Left ventricle myocardium inferior (tissue), 1 donor: ENCODE results near the gene RMI2. TPM values are rescaled to one million over a fixed set of nuclear protein-coding genes. Genes with fewer than 3 reads are reported as not detected.

Source experiments
- DNase-seq: peaks from one replicate; pipeline ENCODE4 v3.0.0-alpha.2; 2020
- H3K27ac ChIP-seq: fragments of 200-600 bp; replicated peaks from 2 replicates; pipeline ENCODE4 v1.8.0; 2021
- H3K27me3 ChIP-seq: fragments of 200-600 bp; 2 replicates; pipeline ENCODE4 v1.8.0; 2021; ENCODE audit warnings: low read depth
- H3K36me3 ChIP-seq: fragments of 200-600 bp; 2 replicates; pipeline ENCODE4 v1.8.0; 2021
- H3K4me1 ChIP-seq: fragments of 200-600 bp; 2 replicates; pipeline ENCODE4 v1.8.0; 2021
- H3K4me3 ChIP-seq: fragments of 200-600 bp; 2 replicates; pipeline ENCODE4 v1.8.0; 2021; ENCODE audit warnings: mild to moderate bottlenecking, moderate library complexity
- H3K9me3 ChIP-seq: fragments of 200-600 bp; replicated peaks from 2 replicates; pipeline ENCODE4 v1.8.0; 2021
- intact Hi-C: fragments of 100-400 bp; cut with micrococcal nuclease; formaldehyde crosslinking; loops from one replicate; pipeline ENCODE4 v1.11.0; 2022
- total RNA-seq: library from RNA; stranded (reverse); fragmentation: NEBNext Ultra II Directional; extraction: Animal tissue kit (Norgen Biotek cat#: 25700); gene quantifications from one replicate; pipeline ENCODE4 v1.2.1, GENCODE V29; 2021
- TF ChIP-seq, protein P1 (sequence below): fragments of 200-600 bp; IDR thresholded peaks from 2 replicates; pipeline ENCODE4 v1.8.0; 2021; ENCODE audit warnings: antibody characterized with exemption, mild to moderate bottlenecking, borderline replicate concordance
- donor health status: DM: no; HTN: yes; CAD: no; lungs with severe emphysema.

The RMI2 gene
- total RNA-seq, 1 donor from 2014 or later, result 0.60 TPM

DNA sequence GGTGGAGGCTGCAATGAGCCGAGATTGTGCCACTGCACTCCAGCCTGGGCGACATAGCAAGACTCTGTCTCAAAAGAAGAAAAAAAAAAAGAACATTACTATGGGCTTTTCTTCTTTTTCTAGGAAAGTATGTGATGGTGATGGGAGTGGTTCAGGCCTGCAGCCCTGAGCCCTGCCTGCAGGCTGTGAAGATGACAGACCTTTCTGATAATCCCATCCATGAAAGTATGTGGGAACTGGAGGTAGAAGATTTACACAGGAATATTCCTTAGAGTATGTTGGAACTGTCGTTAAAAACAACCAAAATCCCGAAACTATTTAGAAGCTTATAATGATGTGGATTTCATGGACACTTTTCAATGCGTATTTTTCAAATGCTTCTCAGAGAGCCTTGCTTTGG is 5.3 kb downstream of the RMI2 start:
- H3K27ac ChIP-seq, result no peak overlapping the region
- H3K4me3 ChIP-seq, result no peak overlapping the region
- H3K36me3 ChIP-seq, result no peaks in the 10 kb centered on the region
- intact Hi-C loops, result loop anchor here (10.0 kb wide), 2 partner anchors 96 to 376 kb away; partner anchors contain the start of gene SOCS1
- no peaks in the 10 kb centered on the region for H3K27me3 ChIP-seq
- no peak for DNase-seq
- no peaks in the 10 kb centered on the region for H3K9me3 ChIP-seq
- TF ChIP-seq, protein P1, sequence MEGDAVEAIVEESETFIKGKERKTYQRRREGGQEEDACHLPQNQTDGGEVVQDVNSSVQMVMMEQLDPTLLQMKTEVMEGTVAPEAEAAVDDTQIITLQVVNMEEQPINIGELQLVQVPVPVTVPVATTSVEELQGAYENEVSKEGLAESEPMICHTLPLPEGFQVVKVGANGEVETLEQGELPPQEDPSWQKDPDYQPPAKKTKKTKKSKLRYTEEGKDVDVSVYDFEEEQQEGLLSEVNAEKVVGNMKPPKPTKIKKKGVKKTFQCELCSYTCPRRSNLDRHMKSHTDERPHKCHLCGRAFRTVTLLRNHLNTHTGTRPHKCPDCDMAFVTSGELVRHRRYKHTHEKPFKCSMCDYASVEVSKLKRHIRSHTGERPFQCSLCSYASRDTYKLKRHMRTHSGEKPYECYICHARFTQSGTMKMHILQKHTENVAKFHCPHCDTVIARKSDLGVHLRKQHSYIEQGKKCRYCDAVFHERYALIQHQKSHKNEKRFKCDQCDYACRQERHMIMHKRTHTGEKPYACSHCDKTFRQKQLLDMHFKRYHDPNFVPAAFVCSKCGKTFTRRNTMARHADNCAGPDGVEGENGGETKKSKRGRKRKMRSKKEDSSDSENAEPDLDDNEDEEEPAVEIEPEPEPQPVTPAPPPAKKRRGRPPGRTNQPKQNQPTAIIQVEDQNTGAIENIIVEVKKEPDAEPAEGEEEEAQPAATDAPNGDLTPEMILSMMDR, result no peak
- H3K4me1 ChIP-seq, result peaks cover 22% of the 10 kb centered on the region

DNA sequence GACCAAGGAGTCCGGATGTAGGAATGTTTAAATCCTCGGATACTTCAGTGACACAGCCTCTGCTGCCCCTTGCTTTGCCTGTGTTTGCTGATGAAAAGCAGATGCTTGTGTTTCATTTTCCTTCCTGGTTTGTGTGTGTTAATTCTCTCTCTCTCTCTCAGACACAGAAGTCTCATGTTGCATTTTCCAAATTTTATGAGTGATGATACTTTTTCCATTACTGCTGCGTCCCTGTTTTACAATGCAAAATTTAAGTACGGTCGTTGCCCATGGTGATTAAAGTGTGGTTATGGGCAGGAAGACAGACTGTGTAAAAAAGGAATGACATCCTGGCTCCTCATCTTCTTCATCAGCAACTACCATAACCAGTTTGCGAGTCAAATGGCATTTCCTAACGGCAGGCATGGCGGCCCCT is 5.7 kb downstream of the RMI2 start:
- intact Hi-C loops, result loop anchor here (10.0 kb wide), 2 partner anchors 96 to 376 kb away; partner anchors contain the start of gene SOCS1
- H3K4me3 ChIP-seq, result no peak overlapping the region
- TF ChIP-seq, protein P1, result no peak

GRCh38 chr16:11353158-11353557 is 7.9 kb downstream of the RMI2 start:
- TF ChIP-seq, protein P1, result no peak
- intact Hi-C loops, result loop anchor here (10.0 kb wide), 2 partner anchors 98 to 378 kb away; partner anchors contain the start of gene SOCS1
- peaks cover 38% of the 10 kb centered on the region for H3K4me1 ChIP-seq
- no peaks in the 10 kb centered on the region for H3K36me3 ChIP-seq
- DNase-seq, result no peak
- H3K4me3 ChIP-seq, result no peak overlapping the region
- H3K9me3 ChIP-seq, result no peaks in the 10 kb centered on the region
- H3K27ac ChIP-seq, result no peak overlapping the region
- H3K27me3 ChIP-seq, result no peaks in the 10 kb centered on the region

More for the DNA sequence above, 5.7 kb downstream of the RMI2 start:
- Histone ChIP-seq H3K36me3 (no peaks in the 10 kb centered on the region), H3K9me3 (no peaks in the 10 kb centered on the region), H3K4me1 (peaks cover 18% of the 10 kb centered on the region), H3K27me3 (no peaks in the 10 kb centered on the region), H3K27ac (no peak overlapping the region)
- DNase-seq, result no peak

DNA sequence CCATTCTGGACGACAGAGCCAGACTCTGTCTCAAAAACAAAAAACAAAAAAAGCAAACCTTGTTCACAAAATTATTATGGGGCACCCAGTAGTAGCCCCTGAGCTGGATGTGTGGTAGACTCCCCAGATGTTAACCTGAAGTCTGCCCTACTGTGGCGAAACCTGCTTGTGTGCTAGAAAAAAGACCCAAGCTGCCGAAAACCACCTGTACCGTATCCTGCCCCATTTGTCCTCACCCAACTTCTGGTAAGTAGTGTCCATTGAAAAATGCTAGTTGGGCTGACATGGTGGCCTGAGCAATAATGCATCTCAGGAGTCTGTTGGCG is 9.1 kb downstream of the RMI2 start:
- no peak overlapping the region for H3K4me3 ChIP-seq
- H3K4me1 ChIP-seq, result peaks cover 45% of the 10 kb centered on the region
- DNase-seq, result no peak
- TF ChIP-seq, protein P1, result no peak
- H3K9me3 ChIP-seq, result no peaks in the 10 kb centered on the region
- intact Hi-C loops, result loop anchor here (10.0 kb wide), 2 partner anchors 100 to 380 kb away; partner anchors contain the start of gene SOCS1
- no peaks in the 10 kb centered on the region for H3K36me3 ChIP-seq
- no peak overlapping the region for H3K27ac ChIP-seq
- H3K27me3 ChIP-seq, result no peaks in the 10 kb centered on the region

DNA sequence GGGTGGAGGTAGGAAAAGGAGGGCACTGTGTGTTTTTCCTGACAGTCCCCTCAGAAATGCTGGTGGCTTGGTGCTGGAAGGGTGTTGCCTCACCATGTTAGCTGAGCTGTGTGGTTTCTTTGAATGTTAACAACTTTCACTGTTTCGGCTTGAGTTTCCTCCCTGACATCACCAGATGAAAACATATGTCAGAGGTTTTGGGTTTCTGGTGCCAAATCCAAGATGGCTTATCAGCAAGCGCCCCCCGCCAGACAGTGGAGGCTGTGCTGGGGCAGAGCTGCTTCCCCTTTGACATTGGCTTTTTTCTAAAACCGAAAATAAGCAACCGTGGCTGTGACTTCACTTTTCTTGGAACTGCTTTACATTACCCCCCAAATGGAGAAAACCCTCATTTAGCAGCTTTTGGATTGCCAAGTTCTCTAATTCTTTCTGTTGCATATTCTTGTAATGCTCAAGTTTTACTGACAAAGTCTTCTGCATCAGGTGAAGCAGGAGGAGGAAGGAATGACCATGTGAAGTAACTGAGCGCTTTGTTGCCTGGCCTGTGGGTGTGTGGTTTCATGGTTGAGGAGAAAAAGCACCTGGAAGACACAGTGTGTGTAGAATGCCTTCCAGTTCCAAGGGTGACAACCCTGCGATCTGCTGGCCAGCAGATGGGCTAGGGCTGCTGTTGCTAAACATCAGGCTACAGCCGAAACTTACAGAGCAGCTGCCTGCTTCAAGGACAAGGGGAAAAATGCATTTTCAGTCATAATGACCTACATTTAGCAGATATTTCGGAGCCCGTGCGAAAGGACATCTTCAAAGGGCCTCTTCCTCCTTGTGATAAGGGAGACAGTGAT is 9.7 kb downstream of the RMI2 start:
- Histone ChIP-seq H3K36me3 (no peaks in the 10 kb centered on the region), H3K27ac (no peak overlapping the region), H3K27me3 (no peaks in the 10 kb centered on the region), H3K4me3 (no peak overlapping the region), H3K9me3 (no peaks in the 10 kb centered on the region), H3K4me1 (peaks cover 39% of the 10 kb centered on the region)
- DNase-seq, result no peak
- TF ChIP-seq, protein P1, result no peak
- intact Hi-C loops, result loop anchor here (10.0 kb wide), 2 partner anchors 100 to 380 kb away; partner anchors contain the start of gene SOCS1
